GM20431 (cell line): ENCODE measurements around the gene VIPR2.
"Not testable (repeated sequence)": the region's sequence is repeated elsewhere in the genome, so short reads cannot be mapped to it uniquely, and the experiment has no call there.

Experiments used
- in situ Hi-C: fragments of 300-500 bp; cut with MseI, MboI; formaldehyde crosslinking; loops from one replicate; pipeline ENCODE4 v1.15.0; 2020; ENCODE audit warnings: low sequenced_read_pairs; ENCODE audit not compliant: unreplicated experiment

Gene VIPR2

GRCh38 chr7:159015454-159016410 lies 128.9 kb downstream of the VIPR2 start:
- in situ Hi-C loops: no loop called here

- in situ Hi-C loops: no loop called here
These were observed 129.6 kb downstream of the VIPR2 start for GRCh38 chr7:159015081-159015453.

- in situ Hi-C loops: no loop called here
These were observed 130.2 kb downstream of the VIPR2 start for GRCh38 chr7:159014297-159015062.

- in situ Hi-C loops: no loop called here
These were observed 130.8 kb downstream of the VIPR2 start for GRCh38 chr7:159013825-159014289.

- in situ Hi-C loops: no loop called here
These were observed 131.4 kb downstream of the VIPR2 start for GRCh38 chr7:159013181-159013690.

GRCh38 chr7:159012353-159013069 lies 132.2 kb downstream of the VIPR2 start:
- in situ Hi-C loops: no loop called here

- in situ Hi-C loops: no loop called here
These were observed 133.0 kb downstream of the VIPR2 start for GRCh38 chr7:159011722-159012022.

- in situ Hi-C loops: no loop called here
These were observed 133.5 kb downstream of the VIPR2 start for GRCh38 chr7:159010937-159011721.

- in situ Hi-C loops: no loop called here
These were observed 134.3 kb downstream of the VIPR2 start for GRCh38 chr7:159010411-159010810.

- in situ Hi-C loops: no loop called here
These were observed 134.7 kb downstream of the VIPR2 start for GRCh38 chr7:159009951-159010350.

- in situ Hi-C loops: no loop called here
These were observed 136.2 kb downstream of the VIPR2 start for GRCh38 chr7:159008417-159008816.

GRCh38 chr7:159007996-159008389 lies 136.7 kb downstream of the VIPR2 start:
- in situ Hi-C loops: no loop called here

- in situ Hi-C loops: no loop called here
These were observed 137.2 kb downstream of the VIPR2 start for GRCh38 chr7:159007364-159007995.

- in situ Hi-C loops: no loop called here
These were observed 138.0 kb downstream of the VIPR2 start for GRCh38 chr7:159006610-159007130.

GRCh38 chr7:159006022-159006609 lies 138.6 kb downstream of the VIPR2 start:
- in situ Hi-C loops: not testable (repeated sequence)

GRCh38 chr7:159005618-159006017 lies 139.0 kb downstream of the VIPR2 start:
- in situ Hi-C loops: no loop called here

- in situ Hi-C loops: no loop called here
These were observed 140.3 kb downstream of the VIPR2 start for GRCh38 chr7:159004411-159004810.

GRCh38 chr7:159001811-159002210 lies 142.9 kb downstream of the VIPR2 start:
- in situ Hi-C loops: no loop called here
